Measurements from ENCODE around the gene IWS1. TPM values are rescaled to one million over a fixed set of nuclear protein-coding genes. Genes with fewer than 3 reads are reported as not detected.

Gene IWS1
- total and polyA plus RNA-seq, 4 donors: 36.0 to 53.5 (median 50.7) TPM

GRCh38 chr2:127486247-127487058, 39.8 kb downstream of the IWS1 start:
- DNase-seq (ENCODE audit: low read depth in 4 of 6, low spot score in 6 of 6): no peak
- Histone ChIP-seq H3K27ac (ENCODE audit: low read depth, low read length) (no peak overlapping the region), H3K9me3 (ENCODE audit: control insufficient read depth, insufficient read depth, low read length) (no peaks in the 10 kb centered on the region), H3K36me3 (ENCODE audit: control insufficient read depth, insufficient read depth, low read length) (peaks cover 40% of the 10 kb centered on the region), H3K4me1 (ENCODE audit: control insufficient read depth, insufficient read depth, low read length) (no peaks in the 10 kb centered on the region), H3K27me3 (ENCODE audit: control insufficient read depth, insufficient read depth, low read length) (no peaks in the 10 kb centered on the region), H3K4me3 (ENCODE audit: low read depth, low read length) (no peak overlapping the region)
- 92% methylated on average over 6 of the region's 8 CpGs for WGBS (ENCODE audit: insufficient coverage)

- Histone ChIP-seq H3K9me3 (ENCODE audit: control insufficient read depth, insufficient read depth, low read length) (no peaks in the 10 kb centered on the region), H3K27ac (ENCODE audit: low read depth, low read length) (no peak overlapping the region), H3K27me3 (ENCODE audit: control insufficient read depth, insufficient read depth, low read length) (no peaks in the 10 kb centered on the region), H3K36me3 (ENCODE audit: control insufficient read depth, insufficient read depth, low read length) (peaks cover 37% of the 10 kb centered on the region), H3K4me3 (ENCODE audit: low read depth, low read length) (no peak overlapping the region), H3K4me1 (ENCODE audit: control insufficient read depth, insufficient read depth, low read length) (no peaks in the 10 kb centered on the region)
- DNase-seq (ENCODE audit: low read depth in 4 of 6, low spot score in 6 of 6): no peak
- WGBS (ENCODE audit: insufficient coverage): 75% methylated on average over 1 of the region's 5 CpGs
These were observed 40.6 kb downstream of the IWS1 start for GRCh38 chr2:127485694-127486071.

GRCh38 chr2:127485051-127485693, 41.1 kb downstream of the IWS1 start:
- Histone ChIP-seq H3K4me1 (ENCODE audit: control insufficient read depth, insufficient read depth, low read length) (no peaks in the 10 kb centered on the region), H3K9me3 (ENCODE audit: control insufficient read depth, insufficient read depth, low read length) (no peaks in the 10 kb centered on the region), H3K36me3 (ENCODE audit: control insufficient read depth, insufficient read depth, low read length) (peaks cover 39% of the 10 kb centered on the region), H3K27me3 (ENCODE audit: control insufficient read depth, insufficient read depth, low read length) (no peaks in the 10 kb centered on the region), H3K27ac (ENCODE audit: low read depth, low read length) (no peak overlapping the region), H3K4me3 (ENCODE audit: low read depth, low read length) (no peak overlapping the region)
- WGBS (ENCODE audit: insufficient coverage): 100% methylated on average over 2 of the region's 5 CpGs
- no peak for DNase-seq (ENCODE audit: low read depth in 4 of 6, low spot score in 6 of 6)

- DNase-seq (ENCODE audit: low read depth in 4 of 6, low spot score in 6 of 6): no peak
- Histone ChIP-seq H3K4me3 (ENCODE audit: low read depth, low read length) (no peak overlapping the region), H3K36me3 (ENCODE audit: control insufficient read depth, insufficient read depth, low read length) (peaks cover 27% of the 10 kb centered on the region), H3K4me1 (ENCODE audit: control insufficient read depth, insufficient read depth, low read length) (no peaks in the 10 kb centered on the region), H3K27me3 (ENCODE audit: control insufficient read depth, insufficient read depth, low read length) (no peaks in the 10 kb centered on the region), H3K9me3 (ENCODE audit: control insufficient read depth, insufficient read depth, low read length) (no peaks in the 10 kb centered on the region), H3K27ac (ENCODE audit: low read depth, low read length) (no peak overlapping the region)
- 100% methylated on average over 1 of the region's 2 CpGs for WGBS (ENCODE audit: insufficient coverage)
These were observed 44.3 kb downstream of the IWS1 start for GRCh38 chr2:127482031-127482430.

- no peaks in the 10 kb centered on the region for H3K27me3 ChIP-seq (ENCODE audit: control insufficient read depth, insufficient read depth, low read length)
- no peak overlapping the region for H3K27ac ChIP-seq (ENCODE audit: low read depth, low read length)
- H3K36me3 ChIP-seq (ENCODE audit: control insufficient read depth, insufficient read depth, low read length): peaks cover 17% of the 10 kb centered on the region
- no peaks in the 10 kb centered on the region for H3K4me1 ChIP-seq (ENCODE audit: control insufficient read depth, insufficient read depth, low read length)
- DNase-seq (ENCODE audit: low read depth in 4 of 6, low spot score in 6 of 6): no peak
- H3K9me3 ChIP-seq (ENCODE audit: control insufficient read depth, insufficient read depth, low read length): no peaks in the 10 kb centered on the region
- 34% methylated on average over 7 of the region's 8 CpGs for WGBS (ENCODE audit: insufficient coverage)
- no peak overlapping the region for H3K4me3 ChIP-seq (ENCODE audit: low read depth, low read length)
These were observed 46.2 kb downstream of the IWS1 start for GRCh38 chr2:127479866-127480743.

GRCh38 chr2:127479219-127479825, 47.0 kb downstream of the IWS1 start:
- Histone ChIP-seq H3K27me3 (ENCODE audit: control insufficient read depth, insufficient read depth, low read length) (no peaks in the 10 kb centered on the region), H3K4me3 (ENCODE audit: low read depth, low read length) (no peak overlapping the region), H3K27ac (ENCODE audit: low read depth, low read length) (no peak overlapping the region), H3K36me3 (ENCODE audit: control insufficient read depth, insufficient read depth, low read length) (peaks cover 13% of the 10 kb centered on the region), H3K4me1 (ENCODE audit: control insufficient read depth, insufficient read depth, low read length) (no peaks in the 10 kb centered on the region), H3K9me3 (ENCODE audit: control insufficient read depth, insufficient read depth, low read length) (no peaks in the 10 kb centered on the region)
- WGBS (ENCODE audit: insufficient coverage): no CpG with 5 or more reads among the region's 5 CpGs
- peak; percentile 29 to 94 (median 56) for DNase-seq (ENCODE audit: low read depth in 4 of 6, low spot score in 6 of 6)

GRCh38 chr2:127475788-127476187, 50.5 kb downstream of the IWS1 start:
- no peak overlapping the region for H3K27ac ChIP-seq (ENCODE audit: low read depth, low read length)
- 100% methylated on average over 2 of the region's 2 CpGs for WGBS (ENCODE audit: insufficient coverage)
- no peak for DNase-seq (ENCODE audit: low read depth in 4 of 6, low spot score in 6 of 6)
- peaks cover 3% of the 10 kb centered on the region for H3K36me3 ChIP-seq (ENCODE audit: control insufficient read depth, insufficient read depth, low read length)
- no peaks in the 10 kb centered on the region for H3K27me3 ChIP-seq (ENCODE audit: control insufficient read depth, insufficient read depth, low read length)
- H3K9me3 ChIP-seq (ENCODE audit: control insufficient read depth, insufficient read depth, low read length): no peaks in the 10 kb centered on the region
- no peak overlapping the region for H3K4me3 ChIP-seq (ENCODE audit: low read depth, low read length)
- no peaks in the 10 kb centered on the region for H3K4me1 ChIP-seq (ENCODE audit: control insufficient read depth, insufficient read depth, low read length)

GRCh38 chr2:127472268-127472667, 54.0 kb downstream of the IWS1 start:
- Histone ChIP-seq H3K36me3 (ENCODE audit: control insufficient read depth, insufficient read depth, low read length) (peaks cover 9% of the 10 kb centered on the region), H3K9me3 (ENCODE audit: control insufficient read depth, insufficient read depth, low read length) (no peaks in the 10 kb centered on the region), H3K27ac (ENCODE audit: low read depth, low read length) (no peak overlapping the region), H3K27me3 (ENCODE audit: control insufficient read depth, insufficient read depth, low read length) (no peaks in the 10 kb centered on the region), H3K4me1 (ENCODE audit: control insufficient read depth, insufficient read depth, low read length) (no peaks in the 10 kb centered on the region), H3K4me3 (ENCODE audit: low read depth, low read length) (no peak overlapping the region)
- no peak for DNase-seq (ENCODE audit: low read depth in 4 of 6, low spot score in 6 of 6)
- no CpG with 5 or more reads among the region's 1 CpG for WGBS (ENCODE audit: insufficient coverage)

- no peak overlapping the region for H3K27ac ChIP-seq (ENCODE audit: low read depth, low read length)
- no peaks in the 10 kb centered on the region for H3K27me3 ChIP-seq (ENCODE audit: control insufficient read depth, insufficient read depth, low read length)
- DNase-seq (ENCODE audit: low read depth in 4 of 6, low spot score in 6 of 6): no peak
- H3K9me3 ChIP-seq (ENCODE audit: control insufficient read depth, insufficient read depth, low read length): no peaks in the 10 kb centered on the region
- 91% methylated on average over 2 of the region's 4 CpGs for WGBS (ENCODE audit: insufficient coverage)
- H3K4me3 ChIP-seq (ENCODE audit: low read depth, low read length): no peak overlapping the region
- no peaks in the 10 kb centered on the region for H3K4me1 ChIP-seq (ENCODE audit: control insufficient read depth, insufficient read depth, low read length)
- H3K36me3 ChIP-seq (ENCODE audit: control insufficient read depth, insufficient read depth, low read length): peaks cover 9% of the 10 kb centered on the region
These were observed 54.9 kb downstream of the IWS1 start for GRCh38 chr2:127471286-127471988.
